B cell (primary cell): Measurements from ENCODE around the gene CYTH3.

Experiments used
- EZH2 ChIP-seq: IDR thresholded peaks from 2 replicates; pipeline ENCODE4 v1.6.1; 2012; ENCODE audit warnings: borderline replicate concordance, low read depth, mild to moderate bottlenecking, moderate library complexity, low read length; ENCODE audit not compliant: insufficient read depth, poor library complexity, severe bottlenecking
- TF ChIP-seq, protein P1 (sequence below): fragments of 200-600 bp; IDR thresholded peaks from one replicate; pipeline ENCODE4 v1.8.0; 2022; ENCODE audit warnings: antibody characterized with exemption, mild to moderate bottlenecking

DNA sequence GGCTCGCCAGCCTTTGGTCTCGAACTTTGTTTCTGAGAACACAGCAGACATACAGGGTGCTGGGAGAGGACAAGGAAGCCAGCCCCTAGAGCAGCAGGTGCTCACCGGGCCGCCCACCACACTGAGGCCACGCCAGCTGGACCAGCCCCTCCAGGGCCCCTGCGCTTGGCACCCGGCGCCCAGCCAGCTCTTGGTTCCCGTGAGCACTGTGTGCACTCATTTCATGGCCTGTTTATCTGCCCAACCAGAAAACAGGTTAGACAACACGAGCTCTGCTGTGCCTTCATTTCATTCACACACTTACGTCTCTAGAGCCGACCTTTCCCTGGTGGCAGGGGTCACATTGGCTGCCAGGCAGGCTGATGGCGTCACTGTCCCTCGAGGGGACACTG, 104.0 kb downstream of the CYTH3 start:
- TF ChIP-seq, protein P1, sequence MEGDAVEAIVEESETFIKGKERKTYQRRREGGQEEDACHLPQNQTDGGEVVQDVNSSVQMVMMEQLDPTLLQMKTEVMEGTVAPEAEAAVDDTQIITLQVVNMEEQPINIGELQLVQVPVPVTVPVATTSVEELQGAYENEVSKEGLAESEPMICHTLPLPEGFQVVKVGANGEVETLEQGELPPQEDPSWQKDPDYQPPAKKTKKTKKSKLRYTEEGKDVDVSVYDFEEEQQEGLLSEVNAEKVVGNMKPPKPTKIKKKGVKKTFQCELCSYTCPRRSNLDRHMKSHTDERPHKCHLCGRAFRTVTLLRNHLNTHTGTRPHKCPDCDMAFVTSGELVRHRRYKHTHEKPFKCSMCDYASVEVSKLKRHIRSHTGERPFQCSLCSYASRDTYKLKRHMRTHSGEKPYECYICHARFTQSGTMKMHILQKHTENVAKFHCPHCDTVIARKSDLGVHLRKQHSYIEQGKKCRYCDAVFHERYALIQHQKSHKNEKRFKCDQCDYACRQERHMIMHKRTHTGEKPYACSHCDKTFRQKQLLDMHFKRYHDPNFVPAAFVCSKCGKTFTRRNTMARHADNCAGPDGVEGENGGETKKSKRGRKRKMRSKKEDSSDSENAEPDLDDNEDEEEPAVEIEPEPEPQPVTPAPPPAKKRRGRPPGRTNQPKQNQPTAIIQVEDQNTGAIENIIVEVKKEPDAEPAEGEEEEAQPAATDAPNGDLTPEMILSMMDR = no peak
- TF ChIP-seq EZH2 = no peak
